GM23338 (cell line): ENCODE measurements around the gene PTMA. TPM values are rescaled to one million over a fixed set of nuclear protein-coding genes. Genes with fewer than 3 reads are reported as not detected.

Experiments used
- ATAC-seq: fragments of 200-7000 bp; cut with Tn5 transposase; 3 replicates; pipeline ENCODE4 v1.9.1; 2020
- DNase-seq: peaks from one replicate; pipeline ENCODE4 v3.0.0-alpha.2; 2015; ENCODE audit warnings: low spot score
- H2AFZ ChIP-seq: fragments of 200-600 bp; sonication (generic); 2 replicates; pipeline ENCODE4 v1.8.0; 2016; ENCODE audit warnings: antibody characterized with exemption, mild to moderate bottlenecking, moderate library complexity
- H3F3A ChIP-seq: fragments of 200-600 bp; sonication (generic); replicated peaks from 2 replicates; pipeline ENCODE4 v1.8.0; 2017; ENCODE audit warnings: antibody characterized with exemption, mixed run types, low read depth
- H3K27ac ChIP-seq: fragments of 200-600 bp; sonication (generic); 2 replicates; pipeline ENCODE4 v1.6.1; 2016; ENCODE audit warnings: low read depth
- H3K27me3 ChIP-seq: fragments of 200-600 bp; sonication (generic); 2 replicates; pipeline ENCODE4 v1.8.0; 2016; ENCODE audit warnings: mild to moderate bottlenecking, mixed run types, moderate library complexity; ENCODE audit not compliant: insufficient read depth
- H3K36me3 ChIP-seq: fragments of 200-600 bp; sonication (generic); 2 replicates; pipeline ENCODE4 v1.8.0; 2016; ENCODE audit warnings: mild to moderate bottlenecking; ENCODE audit not compliant: insufficient read depth
- H3K4me1 ChIP-seq: fragments of 200-600 bp; sonication (generic); 2 replicates; pipeline ENCODE4 v1.8.0; 2016; ENCODE audit warnings: mild to moderate bottlenecking, moderate library complexity; ENCODE audit not compliant: insufficient read depth
- H3K4me2 ChIP-seq: fragments of 200-600 bp; sonication (generic); 2 replicates; pipeline ENCODE4 v1.7.1; 2017; ENCODE audit warnings: mixed run types
- H3K4me3 ChIP-seq: fragments of 200-600 bp; sonication (generic); 2 replicates; pipeline ENCODE4 v1.6.1; 2016; ENCODE audit warnings: mixed run types
- H3K79me2 ChIP-seq: fragments of 200-600 bp; sonication (generic); replicated peaks from 2 replicates; pipeline ENCODE4 v1.8.0; 2017; ENCODE audit warnings: mild to moderate bottlenecking; ENCODE audit not compliant: insufficient read depth
- H3K9me2 ChIP-seq: fragments of 200-600 bp; sonication (generic); 2 replicates; pipeline ENCODE4 v1.8.0; 2017; ENCODE audit not compliant: insufficient read depth
- H4K20me1 ChIP-seq: fragments of 200-600 bp; sonication (generic); replicated peaks from 2 replicates; pipeline ENCODE4 v1.8.0; 2017; ENCODE audit warnings: mild to moderate bottlenecking; ENCODE audit not compliant: insufficient read depth
- H3K27ac Mint-ChIP-seq: 2 replicates; pipeline ENCODE4 v1.8.0; 2020; ENCODE audit warnings: inconsistent platforms, mild to moderate bottlenecking, moderate library complexity, mixed read lengths
- H3K27me3 Mint-ChIP-seq: 3 replicates; pipeline ENCODE4 v1.8.0; 2022; ENCODE audit warnings: low read depth, mild to moderate bottlenecking, moderate library complexity, mixed read lengths, inconsistent platforms; ENCODE audit not compliant: insufficient read depth, poor library complexity
- H3K36me3 Mint-ChIP-seq: 3 replicates; pipeline ENCODE4 v1.8.0; 2021; ENCODE audit warnings: low read depth, mild to moderate bottlenecking, inconsistent platforms, moderate library complexity, mixed read lengths
- H3K4me1 Mint-ChIP-seq: 3 replicates; pipeline ENCODE4 v1.8.0; 2020; ENCODE audit warnings: mild to moderate bottlenecking, inconsistent platforms, mixed read lengths
- H3K4me3 Mint-ChIP-seq: 3 replicates; pipeline ENCODE4 v1.8.0; 2021; ENCODE audit warnings: moderate library complexity, mild to moderate bottlenecking, inconsistent platforms, mixed read lengths
- H3K9me3 Mint-ChIP-seq: 3 replicates; pipeline ENCODE4 v1.8.0; 2020; ENCODE audit warnings: moderate library complexity, mild to moderate bottlenecking, inconsistent platforms, mixed read lengths
- CREB1 ChIP-seq: fragments of 250-450 bp; sonication (Bioruptor Pico); IDR thresholded peaks from 2 replicates; pipeline ENCODE4 v1.5.0; 2020; ENCODE audit warnings: low read depth, mild to moderate bottlenecking, moderate library complexity
- CTCF ChIP-seq, 2 experiments: fragments of 200-600 bp in 1 of 2; sonication (generic) in 1 of 2; conservative IDR thresholded peaks; 2 replicates each; pipeline versions ENCODE4 v1.5.1 to v1.6.1; 2016 to 2017; ENCODE audit warnings: antibody characterized with exemption in 2 of 2, low read depth in 2 of 2, mild to moderate bottlenecking in 2 of 2, moderate library complexity in 1 of 2
- ETS1 ChIP-seq: IDR thresholded peaks from 2 replicates; pipeline ENCODE4 v1.6.1; 2016; ENCODE audit warnings: antibody characterized with exemption
- EZH2phosphoT487 ChIP-seq: fragments of 200-600 bp; sonication (generic); IDR thresholded peaks from one replicate; pipeline ENCODE4 v1.8.1; 2018; ENCODE audit warnings: antibody characterized with exemption; ENCODE audit not compliant: unreplicated experiment
- POLR2AphosphoS5 ChIP-seq: IDR thresholded peaks from 2 replicates; pipeline ENCODE4 v1.6.1; 2016; ENCODE audit warnings: antibody characterized with exemption, low read depth
- REST ChIP-seq: IDR thresholded peaks from one replicate; pipeline ENCODE4 v1.6.1; 2018; ENCODE audit warnings: antibody characterized with exemption; ENCODE audit not compliant: unreplicated experiment
- ZNF114 ChIP-seq: fragments of 250-450 bp; sonication (Bioruptor Pico); IDR thresholded peaks from 2 replicates; pipeline ENCODE4 v1.5.0; 2020; ENCODE audit warnings: mild to moderate bottlenecking, moderate library complexity
- ZNF331 ChIP-seq: fragments of 250-450 bp; sonication (Bioruptor Pico); IDR thresholded peaks from 2 replicates; pipeline ENCODE4 v1.5.0; 2020; ENCODE audit warnings: low read depth, mild to moderate bottlenecking, moderate library complexity
- polyA plus RNA-seq: library from polyadenylated mRNA; unstranded; fragments of >200 nt; fragmentation: Nextera tagmentation; extraction: Ambion mirVana; gene quantifications from 2 replicates; pipeline ENCODE4 v1.2.1, GENCODE V29; 2016
- total RNA-seq: library from RNA; depleted of rRNA; stranded (reverse); fragments of >200 nt; shearing (Covaris generic); gene quantifications from 2 replicates; pipeline ENCODE4 v1.2.3, GENCODE V29; 2014

PTMA gene
- total and polyA plus RNA-seq, 2 experiments from 2014 or later, result 1,861 to 8,990 TPM

DNA sequence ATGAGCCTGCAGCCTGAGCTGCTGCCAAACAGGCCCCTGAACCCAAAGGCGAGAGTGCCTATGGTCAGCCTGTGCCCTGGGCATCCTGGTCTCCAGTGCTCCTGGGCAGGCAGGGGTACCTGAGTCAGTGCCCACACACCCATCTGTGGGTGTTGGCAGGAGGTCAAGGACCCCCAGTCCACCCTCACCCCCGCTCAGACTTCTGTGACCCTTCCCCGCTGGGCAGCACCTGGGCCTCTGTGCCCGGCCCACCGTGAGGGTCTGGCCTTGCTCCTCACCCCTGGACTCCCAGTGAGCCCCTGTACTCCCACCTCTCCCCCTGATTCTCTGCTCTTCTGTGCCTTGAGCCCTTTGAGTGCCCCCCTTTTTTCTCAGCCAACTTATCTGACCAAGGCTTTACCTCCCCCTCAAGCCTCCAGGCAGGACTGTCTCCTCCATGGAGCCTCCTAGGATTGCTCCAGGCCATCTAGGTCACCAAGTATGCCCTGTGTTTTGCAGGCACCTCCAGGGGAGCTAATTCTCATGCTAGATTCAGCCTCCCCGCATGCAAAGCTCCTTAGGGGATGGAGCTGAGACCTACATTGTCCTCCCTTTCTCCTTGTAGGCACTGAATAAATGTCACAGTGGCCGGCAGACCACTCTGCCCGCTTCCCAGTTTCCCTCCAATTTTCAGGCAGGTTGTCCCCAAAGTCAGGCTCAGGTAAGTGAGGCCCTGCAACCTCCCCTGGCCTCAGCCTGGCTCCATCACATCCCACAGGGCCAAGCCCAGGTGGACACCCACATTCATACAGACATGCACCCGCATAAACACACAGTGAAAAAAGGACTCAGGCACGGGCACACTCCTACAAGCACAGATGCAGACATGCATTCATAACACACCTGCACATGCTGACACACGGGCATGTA, 21.9 kb upstream of the PTMA start (continued):
- TF ChIP-seq ETS1, result no peak

DNA sequence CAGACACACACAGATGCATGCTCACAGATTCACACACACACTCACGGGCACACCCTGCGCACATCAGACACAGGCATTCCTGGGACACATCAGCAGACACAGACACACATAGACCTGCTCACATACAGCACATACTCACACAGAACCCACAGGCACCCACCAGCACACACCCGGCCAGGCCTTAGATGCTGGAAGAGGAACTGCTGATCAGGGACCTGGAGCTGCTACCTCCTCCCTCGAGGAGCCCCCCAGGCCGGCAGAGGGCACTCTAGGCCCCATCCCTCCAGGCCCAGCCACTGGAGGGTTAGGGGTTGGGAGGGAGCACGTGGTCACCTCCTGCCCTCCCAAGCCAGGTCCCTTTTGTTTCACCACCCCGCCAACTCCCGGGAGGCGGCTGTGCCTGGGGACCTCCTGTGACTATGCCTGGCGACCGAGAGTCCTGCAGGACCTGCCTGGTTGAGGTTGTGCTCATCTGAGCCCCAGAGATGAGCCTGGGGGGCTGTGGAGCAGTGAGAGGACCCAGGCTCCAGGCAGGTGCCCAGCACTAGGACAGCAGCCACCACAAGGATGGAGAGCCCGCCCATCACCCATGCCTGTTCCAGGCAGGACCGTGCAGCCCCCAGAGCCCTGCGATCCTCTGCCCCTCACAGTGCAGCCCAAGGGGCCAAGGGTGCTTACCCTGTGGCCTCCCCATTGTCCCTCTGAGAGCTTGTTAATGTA, 21.0 kb upstream of the PTMA start:
- Mint-ChIP-seq H3K4me3 (peak overlapping the region; percentile 82), H3K27ac (peak overlapping the region; percentile 93), H3K4me1 (peaks cover 46% of the 10 kb centered on the region), H3K9me3 (no peaks in the 10 kb centered on the region; the same call in 2 of the 3 replicates), H3K36me3 (no peaks in the 10 kb centered on the region), H3K27me3 (peaks cover 31% of the 10 kb centered on the region)
- Histone ChIP-seq H3K79me2 (no peaks in the 10 kb centered on the region), H3K4me1 (peaks cover 24% of the 10 kb centered on the region; the same call in 1 of the 2 replicates), H2AFZ (peak overlapping the region; percentile 93; the same call in 1 of the 2 replicates), H3K4me3 (peak overlapping the region; percentile 47; the same call in 1 of the 2 replicates), H4K20me1 (no peaks in the 10 kb centered on the region), H3K27ac (no peak overlapping the region; the same call in 1 of the 2 replicates), H3K27me3 (no peaks in the 10 kb centered on the region), H3K4me2 (peak overlapping the region; percentile 75), H3K36me3 (no peaks in the 10 kb centered on the region), H3K9me2 (no peaks in the 10 kb centered on the region), H3F3A (0 out of 2 replicates have a peak, but pooled peaks cover 16% of the 10 kb centered on the region)
- peak; percentile 39; the same call in 1 of the 2 replicates for TF ChIP-seq CREB1
- peak; percentile 21 for TF ChIP-seq REST
- TF ChIP-seq ZNF331, result no peak
- peak; percentile 78 for TF ChIP-seq POLR2AphosphoS5
- TF ChIP-seq ZNF114 (CRISPR knock-in tag), result no peak
- TF ChIP-seq EZH2phosphoT487, result no peak
- TF ChIP-seq CTCF (conservative IDR thresholded peaks at IDR 0.05; ENCODE audit: low read depth in 2 of 2), result peak; percentile 73 to 96
- ATAC-seq (peak; percentile 87), DNase-seq (peak; percentile 94)
